T-helper 17 cell (primary cell): ENCODE measurements around the gene GPRIN3. TPM values are rescaled to one million over a fixed set of nuclear protein-coding genes. Genes with fewer than 3 reads are reported as not detected.
"Not testable (repeated sequence)": the region's sequence is repeated elsewhere in the genome, so short reads cannot be mapped to it uniquely, and the experiment has no call there.

Source experiments
- ATAC-seq: fragments of 150-1000 bp; cut with Tn5 transposase; 2 replicates; pipeline ENCODE4 v1.10.0; 2021; ENCODE audit warnings: mild to moderate bottlenecking, moderate library complexity
- DNase-seq, 3 donors: peaks; one replicate each; pipeline versions ENCODE4 v3.0.0 to v3.0.0-alpha.2; 2020 to 2021
- H3K9me3 ChIP-seq: one replicate; pipeline ENCODE4 v1.7.0; 2013; ENCODE audit warnings: low read length, mild to moderate bottlenecking; ENCODE audit not compliant: control insufficient read depth, poor library complexity, severe bottlenecking
- H3K27ac Mint-ChIP-seq: one replicate; pipeline ENCODE4 v1.8.0; 2022; ENCODE audit warnings: mild to moderate bottlenecking, moderate library complexity, mixed read lengths
- H3K27me3 Mint-ChIP-seq: one replicate; pipeline ENCODE4 v1.8.0; 2022; ENCODE audit warnings: mixed read lengths
- H3K36me3 Mint-ChIP-seq: one replicate; pipeline ENCODE4 v1.8.0; 2022; ENCODE audit warnings: low read depth, mixed read lengths
- H3K4me1 Mint-ChIP-seq: one replicate; pipeline ENCODE4 v1.8.0; 2022; ENCODE audit warnings: mild to moderate bottlenecking, mixed read lengths
- H3K4me3 Mint-ChIP-seq: one replicate; pipeline ENCODE4 v1.8.0; 2022; ENCODE audit warnings: mild to moderate bottlenecking, moderate library complexity, mixed read lengths
- total RNA-seq, 4 donors: library from RNA in 2 of 4; stranded (reverse) in 2 of 4; gene quantifications; one replicate each; pipeline ENCODE4 v1.2.3 and lab custom pipeline; 2022 to 2026

Gene GPRIN3
- total RNA-seq, 2 donors from 2014 or later = 88.5 to 89.7 TPM

DNA sequence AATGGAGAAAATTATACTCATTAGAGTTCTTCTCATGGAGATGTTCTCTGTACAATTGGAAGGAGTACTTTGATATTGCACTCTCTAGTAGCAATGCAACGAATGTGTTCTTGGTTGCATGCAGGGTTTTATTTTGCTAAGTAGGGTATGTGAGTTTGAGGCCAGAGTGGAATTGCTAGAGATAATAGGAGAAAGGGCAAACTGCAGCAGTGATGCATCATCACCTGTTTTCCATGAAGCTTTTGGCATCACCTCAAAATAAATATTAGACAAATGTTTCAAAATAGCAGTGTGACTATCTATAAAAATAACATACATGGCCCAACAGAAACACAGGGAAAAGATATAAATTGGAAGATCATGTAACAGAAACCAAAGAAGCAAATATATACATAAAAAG, 103.0 kb downstream of the GPRIN3 start:
- no peak for ATAC-seq

DNA sequence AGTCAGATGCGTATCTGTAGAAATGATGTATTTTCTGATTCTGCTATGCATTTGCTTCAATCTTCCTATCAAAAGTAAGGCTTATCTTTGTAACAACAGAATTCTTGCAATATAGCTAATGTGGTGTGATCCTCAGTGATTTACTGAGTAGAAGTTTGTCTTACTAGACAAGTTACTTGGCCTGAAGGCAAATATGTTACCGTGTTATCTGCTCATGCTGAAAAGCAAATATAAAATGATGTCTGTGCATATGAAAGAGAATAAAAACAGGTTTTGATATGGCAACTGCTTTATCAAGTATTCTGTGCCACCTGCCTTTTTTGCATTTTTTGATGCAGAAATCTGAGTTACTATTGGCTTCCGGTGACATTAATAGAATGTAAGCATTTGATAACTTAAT, 103.7 kb downstream of the GPRIN3 start:
- no peaks in the 10 kb centered on the region for H3K9me3 ChIP-seq
- Mint-ChIP-seq H3K27me3 (peaks cover 15% of the 10 kb centered on the region), H3K27ac (no peak overlapping the region), H3K4me3 (no peak overlapping the region), H3K36me3 (peaks cover 2% of the 10 kb centered on the region), H3K4me1 (no peaks in the 10 kb centered on the region)
- ATAC-seq = no peak
- no peak for DNase-seq

More for the DNA sequence above, 103.0 kb downstream of the GPRIN3 start:
- Mint-ChIP-seq H3K4me1 (no peaks in the 10 kb centered on the region), H3K36me3 (peaks cover 2% of the 10 kb centered on the region), H3K4me3 (no peak overlapping the region), H3K27ac (no peak overlapping the region), H3K27me3 (peaks cover 15% of the 10 kb centered on the region)
- H3K9me3 ChIP-seq = no peaks in the 10 kb centered on the region
- DNase-seq = no peak

DNA sequence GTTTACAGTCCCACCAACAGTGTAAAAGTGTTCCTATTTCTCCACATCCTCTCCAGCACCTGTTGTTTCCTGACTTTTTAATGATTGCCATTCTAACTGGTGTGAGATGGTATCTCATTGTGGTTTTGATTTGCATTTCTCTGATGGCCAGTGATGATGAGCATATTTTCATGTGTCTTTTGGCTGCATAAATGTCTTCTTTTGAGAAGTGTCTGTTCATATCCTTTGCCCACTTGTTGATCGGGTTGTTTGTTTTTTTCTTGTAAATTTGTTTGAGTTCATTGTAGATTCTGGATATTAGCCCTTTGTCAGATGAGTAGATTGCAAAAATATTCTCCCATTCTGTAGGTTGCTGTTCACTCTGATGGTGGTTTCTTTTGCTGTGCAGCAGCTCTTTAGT, 108.2 kb downstream of the GPRIN3 start:
- H3K4me1 Mint-ChIP-seq, H3K27ac Mint-ChIP-seq, H3K4me3 Mint-ChIP-seq, ATAC-seq, H3K36me3 Mint-ChIP-seq, H3K9me3 ChIP-seq, DNase-seq: not testable (repeated sequence)
- H3K27me3 Mint-ChIP-seq = peaks cover 21% of the 10 kb centered on the region

DNA sequence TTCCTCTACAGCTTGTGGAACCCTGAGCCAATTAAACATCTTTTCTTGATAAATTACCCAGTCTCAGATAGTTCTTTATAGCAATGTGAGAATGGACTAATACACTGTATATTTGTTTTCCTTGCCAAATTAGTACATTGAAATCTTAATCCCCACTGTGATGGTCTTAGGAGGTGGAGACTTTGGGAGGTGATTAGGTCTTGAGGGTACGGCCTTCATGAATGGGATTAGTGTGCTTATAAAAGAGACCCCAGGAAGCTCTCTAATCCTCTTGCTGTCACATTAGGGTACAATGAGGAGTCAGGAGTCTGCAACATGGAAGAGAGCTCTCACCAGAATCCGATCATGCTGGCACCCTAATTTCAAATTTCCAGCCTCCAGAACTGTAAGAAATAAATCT, 109.7 kb downstream of the GPRIN3 start:
- H3K4me1 Mint-ChIP-seq = no peaks in the 10 kb centered on the region
- H3K36me3 Mint-ChIP-seq = peaks cover 2% of the 10 kb centered on the region
- H3K4me3 Mint-ChIP-seq = no peak overlapping the region
- H3K27ac Mint-ChIP-seq = no peak overlapping the region
- no peaks in the 10 kb centered on the region for H3K9me3 ChIP-seq
- DNase-seq (no peak), ATAC-seq (no peak)
- peaks cover 17% of the 10 kb centered on the region for H3K27me3 Mint-ChIP-seq

DNA sequence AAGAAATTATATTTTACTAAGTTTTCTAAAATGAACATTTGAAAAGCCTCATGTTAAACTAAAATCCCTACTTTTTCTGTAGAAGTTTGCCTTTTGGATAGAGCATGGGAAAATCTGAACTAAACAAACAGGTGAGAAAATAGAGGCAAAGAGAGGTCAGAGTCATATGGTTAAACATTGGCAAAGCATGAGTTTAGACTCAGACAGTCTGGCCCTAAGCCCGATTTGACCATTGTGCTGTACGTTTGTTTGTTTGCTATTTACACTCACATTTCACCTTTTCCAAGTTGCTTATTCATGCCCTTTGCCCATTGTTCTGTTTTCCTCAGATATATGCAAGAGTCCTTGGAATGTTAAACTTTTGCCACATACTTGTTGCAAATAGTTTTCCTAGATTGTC, 110.9 kb downstream of the GPRIN3 start:
- Mint-ChIP-seq H3K27ac (no peak overlapping the region), H3K4me1 (no peaks in the 10 kb centered on the region), H3K27me3 (peaks cover 20% of the 10 kb centered on the region), H3K4me3 (no peak overlapping the region), H3K36me3 (peaks cover 2% of the 10 kb centered on the region)
- no peaks in the 10 kb centered on the region for H3K9me3 ChIP-seq
- no peak for DNase-seq
- no peak for ATAC-seq

DNA sequence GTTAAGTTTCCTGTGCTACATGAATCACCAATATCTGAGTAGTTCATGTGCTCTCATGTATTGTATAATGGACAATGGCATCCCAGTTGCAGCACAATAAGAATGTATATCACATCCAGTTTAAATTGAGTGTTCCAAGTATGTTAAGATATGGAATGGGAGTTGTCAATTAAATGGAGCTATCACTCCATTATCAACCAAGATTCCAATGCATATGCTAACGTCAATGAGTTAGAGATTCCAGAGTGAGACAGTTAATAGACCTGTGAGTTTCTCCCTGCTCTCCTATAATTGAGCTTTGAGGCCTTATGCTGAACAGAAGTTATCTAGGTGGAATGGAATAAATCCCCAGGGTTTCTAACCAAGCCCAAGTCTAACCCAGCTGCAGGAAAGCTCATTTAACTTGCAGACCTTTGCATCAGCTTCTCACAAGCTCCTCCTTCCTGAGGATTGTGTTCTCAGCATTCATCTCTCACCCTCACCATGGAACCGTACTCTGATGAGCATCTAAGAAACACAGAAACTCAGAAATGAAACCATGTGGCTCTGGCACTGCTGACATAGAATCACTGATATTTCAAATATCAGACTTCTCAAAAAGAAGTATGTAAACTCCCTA, 111.4 kb downstream of the GPRIN3 start:
- H3K9me3 ChIP-seq = no peaks in the 10 kb centered on the region
- no peak overlapping the region for H3K27ac Mint-ChIP-seq
- ATAC-seq (no peak), DNase-seq (no peak)
- H3K36me3 Mint-ChIP-seq = peaks cover 2% of the 10 kb centered on the region
- H3K4me3 Mint-ChIP-seq = no peak overlapping the region
- H3K4me1 Mint-ChIP-seq = no peaks in the 10 kb centered on the region
- H3K27me3 Mint-ChIP-seq = peaks cover 23% of the 10 kb centered on the region

DNA sequence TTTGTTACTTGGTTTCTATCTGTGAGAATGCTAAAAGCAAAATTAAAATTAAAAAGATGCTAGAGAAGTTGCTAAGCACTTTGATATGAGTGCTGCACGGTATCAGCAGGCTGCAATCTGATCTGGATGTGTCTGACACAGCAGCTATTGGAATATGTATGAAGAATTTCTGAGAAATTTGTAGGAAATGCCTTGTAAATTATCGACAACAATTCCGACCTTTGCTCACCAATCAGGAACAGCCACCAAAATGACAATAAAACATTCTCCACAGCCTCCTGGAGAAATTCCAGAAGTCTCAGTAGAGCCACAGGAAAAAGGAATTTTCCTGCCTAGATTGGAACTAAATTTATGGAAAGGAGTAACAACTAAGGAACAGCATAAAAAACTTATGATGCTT, 113.8 kb downstream of the GPRIN3 start:
- H3K36me3 Mint-ChIP-seq = peaks cover 5% of the 10 kb centered on the region
- no peak overlapping the region for H3K4me3 Mint-ChIP-seq
- no peak for DNase-seq
- no peak overlapping the region for H3K27ac Mint-ChIP-seq
- no peak for ATAC-seq
- H3K9me3 ChIP-seq = no peaks in the 10 kb centered on the region
- no peaks in the 10 kb centered on the region for H3K4me1 Mint-ChIP-seq
- peaks cover 32% of the 10 kb centered on the region for H3K27me3 Mint-ChIP-seq

Other genes starting within 250 kb of the GPRIN3 start
- gene TIGD2, start 196.3 kb downstream of the GPRIN3 start, total RNA-seq = 1 to 10 TPM; 3.1 to 3.2 TPM